ENCODE measurements around the gene COQ9.

DNA sequence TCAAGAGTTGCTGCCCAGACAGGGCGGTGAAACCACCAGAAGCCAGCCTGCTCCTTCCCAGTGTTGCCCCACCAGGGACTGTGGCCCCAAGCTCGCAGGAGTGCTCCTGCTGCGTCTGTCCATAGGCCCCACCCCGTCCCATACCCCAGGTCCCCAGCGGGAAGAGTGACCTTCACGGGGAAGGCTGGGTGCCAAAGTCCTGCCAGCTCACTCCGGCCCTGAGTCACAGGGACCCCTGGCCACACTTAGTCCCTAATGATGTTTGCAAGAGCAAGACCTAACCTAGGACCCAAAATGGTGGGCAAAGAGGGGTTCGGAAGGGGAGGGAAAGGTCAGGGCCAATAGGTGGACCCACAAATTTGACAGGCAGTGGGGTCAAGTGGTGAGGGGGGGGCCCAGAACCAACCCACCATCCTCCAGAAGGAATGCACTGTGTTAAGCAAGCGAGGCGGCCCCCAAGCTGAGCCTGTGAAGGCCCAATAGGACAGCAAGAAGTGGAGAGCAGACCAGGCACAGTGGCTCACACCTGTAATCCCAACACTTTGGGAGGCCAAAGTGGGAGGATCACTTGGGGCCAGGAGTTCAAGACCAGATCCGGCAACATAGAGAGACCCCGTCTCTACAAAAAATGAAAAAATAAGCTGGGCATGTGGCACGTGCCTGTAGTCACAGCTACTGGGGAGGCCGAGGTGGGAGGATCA lies 35.7 kb downstream of the COQ9 start:
- TF ChIP-seq, protein P1, sequence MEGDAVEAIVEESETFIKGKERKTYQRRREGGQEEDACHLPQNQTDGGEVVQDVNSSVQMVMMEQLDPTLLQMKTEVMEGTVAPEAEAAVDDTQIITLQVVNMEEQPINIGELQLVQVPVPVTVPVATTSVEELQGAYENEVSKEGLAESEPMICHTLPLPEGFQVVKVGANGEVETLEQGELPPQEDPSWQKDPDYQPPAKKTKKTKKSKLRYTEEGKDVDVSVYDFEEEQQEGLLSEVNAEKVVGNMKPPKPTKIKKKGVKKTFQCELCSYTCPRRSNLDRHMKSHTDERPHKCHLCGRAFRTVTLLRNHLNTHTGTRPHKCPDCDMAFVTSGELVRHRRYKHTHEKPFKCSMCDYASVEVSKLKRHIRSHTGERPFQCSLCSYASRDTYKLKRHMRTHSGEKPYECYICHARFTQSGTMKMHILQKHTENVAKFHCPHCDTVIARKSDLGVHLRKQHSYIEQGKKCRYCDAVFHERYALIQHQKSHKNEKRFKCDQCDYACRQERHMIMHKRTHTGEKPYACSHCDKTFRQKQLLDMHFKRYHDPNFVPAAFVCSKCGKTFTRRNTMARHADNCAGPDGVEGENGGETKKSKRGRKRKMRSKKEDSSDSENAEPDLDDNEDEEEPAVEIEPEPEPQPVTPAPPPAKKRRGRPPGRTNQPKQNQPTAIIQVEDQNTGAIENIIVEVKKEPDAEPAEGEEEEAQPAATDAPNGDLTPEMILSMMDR (conservative IDR thresholded peaks at IDR 0.05; ENCODE audit: low read length), result no peak
- TF ChIP-seq EZH2phosphoT487 (IDR thresholded peaks at IDR 0.05; ENCODE audit: borderline replicate concordance), result no peak
